Neutrophil (primary cell): ENCODE measurements around the gene ZNF562.

Experiments
- H3K27ac ChIP-seq: fragments of 200-600 bp; sonication (generic); 2 replicates; pipeline ENCODE4 v1.5.1; 2016; ENCODE audit warnings: mild to moderate bottlenecking, moderate library complexity
- H3K27me3 ChIP-seq: fragments of 200-600 bp; sonication (generic); 2 replicates; pipeline ENCODE4 v1.6.0; 2016; ENCODE audit warnings: mild to moderate bottlenecking
- H3K36me3 ChIP-seq: fragments of 200-600 bp; sonication (generic); 2 replicates; pipeline ENCODE4 v1.5.1; 2017
- H3K4me1 ChIP-seq, 2 experiments: fragments of 200-600 bp in 1 of 2; sonication (generic) in 1 of 2; 1 replicate in 1 of 2; 2 replicates in 1 of 2; pipeline versions ENCODE4 v1.5.1 to v1.6.1; 2013 to 2016; ENCODE audit warnings: low read depth in 1 of 2, low read length in 1 of 2, mild to moderate bottlenecking in 1 of 2, moderate library complexity in 1 of 2; ENCODE audit not compliant: control insufficient read depth in 1 of 2, insufficient read depth in 1 of 2
- H3K4me3 ChIP-seq, 2 experiments: fragments of 200-600 bp in 1 of 2; sonication (generic) in 1 of 2; 1 replicate in 1 of 2; 2 replicates in 1 of 2; pipeline ENCODE4 v1.5.1; 2013 to 2016; ENCODE audit warnings: low read depth in 1 of 2, low read length in 1 of 2, mild to moderate bottlenecking in 1 of 2, moderate library complexity in 1 of 2
- H3K9me3 ChIP-seq: fragments of 200-600 bp; sonication (generic); 2 replicates; pipeline ENCODE4 v1.5.1; 2016
- TF ChIP-seq, protein P1 (sequence below): fragments of 200-600 bp; sonication (generic); IDR thresholded peaks from 2 replicates; pipeline ENCODE4 v1.5.1; 2016; ENCODE audit warnings: antibody characterized with exemption

ZNF562 gene

DNA sequence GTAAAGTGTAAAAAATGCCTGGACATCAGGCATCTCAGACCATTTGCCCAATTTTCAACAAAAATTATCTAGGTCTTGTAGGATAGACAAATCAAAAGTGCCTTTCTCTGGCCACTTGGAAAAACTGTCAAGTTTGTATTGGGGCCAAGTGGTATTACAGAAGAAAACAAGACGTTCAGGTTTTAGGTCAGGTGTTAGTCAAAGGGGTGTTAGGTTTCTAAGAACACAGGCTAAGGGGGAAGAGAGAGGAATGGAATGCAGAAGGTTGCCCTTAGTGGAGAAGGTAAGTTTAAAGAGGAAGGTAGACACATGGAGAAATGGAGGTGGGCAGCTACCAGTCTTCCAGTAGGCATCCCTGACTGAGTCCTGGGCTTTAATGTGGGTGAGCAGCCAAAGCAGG is 33.9 kb downstream of the ZNF562 start:
- TF ChIP-seq, protein P1, sequence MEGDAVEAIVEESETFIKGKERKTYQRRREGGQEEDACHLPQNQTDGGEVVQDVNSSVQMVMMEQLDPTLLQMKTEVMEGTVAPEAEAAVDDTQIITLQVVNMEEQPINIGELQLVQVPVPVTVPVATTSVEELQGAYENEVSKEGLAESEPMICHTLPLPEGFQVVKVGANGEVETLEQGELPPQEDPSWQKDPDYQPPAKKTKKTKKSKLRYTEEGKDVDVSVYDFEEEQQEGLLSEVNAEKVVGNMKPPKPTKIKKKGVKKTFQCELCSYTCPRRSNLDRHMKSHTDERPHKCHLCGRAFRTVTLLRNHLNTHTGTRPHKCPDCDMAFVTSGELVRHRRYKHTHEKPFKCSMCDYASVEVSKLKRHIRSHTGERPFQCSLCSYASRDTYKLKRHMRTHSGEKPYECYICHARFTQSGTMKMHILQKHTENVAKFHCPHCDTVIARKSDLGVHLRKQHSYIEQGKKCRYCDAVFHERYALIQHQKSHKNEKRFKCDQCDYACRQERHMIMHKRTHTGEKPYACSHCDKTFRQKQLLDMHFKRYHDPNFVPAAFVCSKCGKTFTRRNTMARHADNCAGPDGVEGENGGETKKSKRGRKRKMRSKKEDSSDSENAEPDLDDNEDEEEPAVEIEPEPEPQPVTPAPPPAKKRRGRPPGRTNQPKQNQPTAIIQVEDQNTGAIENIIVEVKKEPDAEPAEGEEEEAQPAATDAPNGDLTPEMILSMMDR, result no peak
- Histone ChIP-seq H3K9me3 (no peaks in the 10 kb centered on the region), H3K4me1 (no peaks in the 10 kb centered on the region), H3K27me3 (no peaks in the 10 kb centered on the region), H3K27ac (no peak overlapping the region), H3K4me3 (no peak overlapping the region), H3K36me3 (peaks cover 2% of the 10 kb centered on the region)

DNA sequence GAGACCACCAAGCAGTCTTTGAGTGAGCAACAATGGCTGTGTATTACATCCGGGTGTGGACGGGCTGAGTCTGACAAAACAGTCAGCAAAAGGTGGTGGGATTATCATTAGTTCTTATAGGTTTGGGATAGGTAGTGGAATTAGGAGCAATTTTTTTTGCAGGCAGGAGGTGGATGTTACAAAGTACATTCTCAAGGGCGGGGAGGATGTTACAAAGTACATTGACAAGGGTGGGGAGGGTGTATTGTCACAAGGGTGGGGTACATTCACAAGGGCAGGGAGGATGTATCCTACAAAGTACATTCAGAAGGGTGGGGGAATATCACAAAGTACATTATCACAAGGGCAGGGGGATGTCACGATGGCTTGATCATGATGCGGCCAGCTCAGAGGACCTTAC is 38.9 kb downstream of the ZNF562 start:
- Histone ChIP-seq H3K27ac (no peak overlapping the region), H3K36me3 (peaks cover 30% of the 10 kb centered on the region), H3K4me1 (no peaks in the 10 kb centered on the region), H3K4me3 (no peak overlapping the region), H3K9me3 (no peaks in the 10 kb centered on the region), H3K27me3 (no peaks in the 10 kb centered on the region)
- TF ChIP-seq, protein P1, result no peak

DNA sequence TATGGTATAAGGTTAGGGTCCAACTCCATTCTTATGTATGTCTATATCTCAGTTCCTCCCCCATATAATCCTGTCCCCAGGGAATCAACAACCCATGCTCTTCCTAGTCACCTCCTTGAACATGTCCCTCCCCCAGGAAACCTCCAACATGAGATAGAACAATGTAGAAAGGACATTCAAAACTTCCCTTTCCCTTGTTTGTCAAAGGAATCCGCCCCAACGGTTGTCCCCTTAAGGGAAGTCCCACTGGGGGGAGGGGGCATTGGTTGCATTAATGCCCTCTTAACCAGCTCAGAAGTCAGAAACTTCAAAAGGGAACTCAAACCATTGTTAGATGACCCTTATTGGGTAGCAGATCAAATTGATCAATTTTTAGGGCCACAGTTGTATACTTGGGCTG is 47.0 kb downstream of the ZNF562 start:
- Histone ChIP-seq H3K9me3 (no peaks in the 10 kb centered on the region), H3K4me3 (no peak overlapping the region), H3K36me3 (peaks cover 9% of the 10 kb centered on the region), H3K27me3 (no peaks in the 10 kb centered on the region), H3K4me1 (no peaks in the 10 kb centered on the region), H3K27ac (no peak overlapping the region)
- TF ChIP-seq, protein P1, result no peak

DNA sequence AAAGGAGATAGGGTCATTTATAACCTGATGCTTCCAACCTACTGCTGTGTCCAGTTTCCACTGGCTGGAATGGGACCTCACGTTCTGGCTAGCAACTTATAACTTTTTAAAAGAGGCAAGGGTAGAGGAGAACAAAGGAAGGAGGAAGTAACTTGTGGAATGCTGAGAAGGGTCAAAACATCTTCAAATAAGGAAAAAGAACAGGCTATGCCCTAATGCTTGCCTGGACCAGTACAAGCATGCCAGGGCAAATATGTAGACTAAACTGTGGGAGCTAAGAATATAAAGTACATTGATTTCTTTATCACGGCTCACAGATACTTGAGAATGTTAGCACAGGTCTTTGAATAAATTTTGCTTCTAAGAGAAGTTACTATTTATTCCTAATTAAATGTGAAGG is 52.4 kb downstream of the ZNF562 start:
- TF ChIP-seq, protein P1, result no peak
- H3K4me3 ChIP-seq, result no peak overlapping the region
- H3K9me3 ChIP-seq, result no peaks in the 10 kb centered on the region

DNA sequence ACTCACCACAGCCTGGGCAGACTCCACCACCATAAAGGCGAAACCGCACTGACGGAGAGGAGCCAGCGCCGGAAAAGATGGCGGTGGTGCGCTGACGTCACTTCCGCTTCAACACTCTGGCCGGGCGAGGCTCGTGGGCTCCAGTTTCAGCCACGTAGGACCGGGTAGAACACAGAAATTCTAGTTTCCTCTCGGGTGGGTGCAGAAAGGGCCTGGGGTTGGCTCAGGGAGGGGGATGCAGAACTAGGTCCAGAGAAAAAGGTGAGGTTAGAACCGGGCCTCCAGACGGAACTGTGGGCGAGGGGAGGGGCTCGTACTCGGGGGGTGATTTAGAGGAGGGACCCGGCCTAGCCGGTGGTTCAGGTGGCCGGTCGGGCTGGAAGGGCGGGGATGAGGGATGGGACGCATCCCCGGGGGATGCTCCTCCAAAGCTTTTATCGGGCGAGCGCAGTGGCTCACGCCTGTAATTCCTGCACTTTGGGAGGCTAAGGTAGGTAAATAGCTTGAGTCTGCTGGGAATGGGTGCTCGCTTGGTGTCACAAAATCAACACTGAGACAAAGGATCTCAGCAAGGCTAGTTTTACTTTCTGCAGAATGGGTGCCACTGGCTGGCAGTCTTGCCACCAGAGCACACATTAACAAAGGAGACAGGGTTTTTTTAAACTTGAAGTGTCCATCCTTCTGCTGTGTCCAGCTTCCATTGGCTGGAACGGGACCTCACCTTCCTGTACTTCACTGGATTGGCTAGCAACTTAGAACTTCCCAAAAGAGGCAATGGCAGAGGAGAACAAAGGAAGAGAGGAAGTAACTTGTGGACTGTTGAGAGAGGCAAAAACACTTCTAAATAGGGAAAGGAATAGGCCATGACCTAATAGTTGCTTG is 53.5 kb downstream of the ZNF562 start, which contains the start of gene ZNF561:
Gene ZNF561 (minus strand): TSS at position 77 of the 882 bp plus-strand sequence. CDS start 1,776 bp downstream, outside the sequence.
- Histone ChIP-seq H3K4me3 (peak within 1 kb of the TSS; percentile 84 to 96), H3K27me3 (no peaks in the 10 kb centered on the region), H3K27ac (peak within 1 kb of the TSS; percentile 91), H3K4me1 (peaks cover 16 to 17% of the 10 kb centered on the region in 2 experiments), H3K36me3 (peaks cover 31% of the 10 kb centered on the region), H3K9me3 (no peaks in the 10 kb centered on the region)
- TF ChIP-seq, protein P1, result no peak

More for the DNA sequence above, 52.4 kb downstream of the ZNF562 start:
- peaks cover 19% of the 10 kb centered on the region for H3K36me3 ChIP-seq
- H3K27me3 ChIP-seq, result no peaks in the 10 kb centered on the region
- peaks cover 16 to 17% of the 10 kb centered on the region in 2 experiments for H3K4me1 ChIP-seq
- H3K27ac ChIP-seq, result peak overlapping the region; percentile 39
